ENCODE measurements around the gene SULT1A1.

Gene SULT1A1

GRCh38 chr16:28592979-28593553 is 16.8 kb downstream of the SULT1A1 start:
- no peak for DNase-seq (ENCODE audit: low read depth, low spot score)
- H3K9ac ChIP-seq (ENCODE audit: insufficient read length): no peak overlapping the region

DNA sequence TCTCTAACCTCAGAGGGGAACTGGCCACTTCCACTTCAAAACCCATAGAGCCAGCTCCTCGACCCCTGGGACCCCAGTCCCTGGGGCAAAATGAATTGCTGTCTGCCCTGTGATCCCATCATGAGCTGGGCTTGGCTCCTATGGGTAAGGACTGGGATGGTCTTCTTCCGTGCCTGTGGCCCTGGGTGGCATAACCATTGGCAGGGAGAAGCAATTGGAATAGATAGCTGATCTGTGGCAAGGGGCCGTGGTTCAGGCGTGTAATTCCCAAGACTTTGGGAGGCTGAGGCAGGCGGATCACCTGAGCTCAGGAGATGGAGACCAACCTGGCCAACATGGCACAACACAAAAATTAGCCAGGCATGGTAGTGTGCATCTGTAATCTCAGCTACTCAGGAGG is 17.3 kb downstream of the SULT1A1 start:
- DNase-seq (ENCODE audit: low read depth, low spot score): no peak
- TF ChIP-seq EZH2 (IDR thresholded peaks at IDR 0.05) (no peak), FOXP2 (optimal IDR thresholded peaks at IDR 0.05; ENCODE audit: control extremely low read depth, extremely low read length, insufficient read depth) (no peak), POLR2AphosphoS5 (IDR thresholded peaks at IDR 0.05; ENCODE audit: borderline replicate concordance, low read depth, low read length) (no peak)
- H3K9me3 ChIP-seq (ENCODE audit: low read depth, low read length): no peaks in the 10 kb centered on the region
- H3K27ac ChIP-seq: no peak overlapping the region
- no peaks in the 10 kb centered on the region; the same call in 1 of the 2 replicates for H3K36me3 ChIP-seq (ENCODE audit: insufficient read depth, low read length)
- H3K4me3 ChIP-seq: no peak overlapping the region
- no peak overlapping the region for H3K9ac ChIP-seq (ENCODE audit: insufficient read length)

More at GRCh38 chr16:28592979-28593553, 16.8 kb downstream of the SULT1A1 start:
- TF ChIP-seq EZH2 (IDR thresholded peaks at IDR 0.05) (no peak), FOXP2 (optimal IDR thresholded peaks at IDR 0.05; ENCODE audit: control extremely low read depth, extremely low read length, insufficient read depth) (no peak), POLR2AphosphoS5 (IDR thresholded peaks at IDR 0.05; ENCODE audit: borderline replicate concordance, low read depth, low read length) (no peak)
- no peak overlapping the region for H3K27ac ChIP-seq
- H3K4me3 ChIP-seq: no peak overlapping the region
- H3K36me3 ChIP-seq (ENCODE audit: insufficient read depth, low read length): no peaks in the 10 kb centered on the region; the same call in 1 of the 2 replicates
- H3K9me3 ChIP-seq (ENCODE audit: low read depth, low read length): no peaks in the 10 kb centered on the region

DNA sequence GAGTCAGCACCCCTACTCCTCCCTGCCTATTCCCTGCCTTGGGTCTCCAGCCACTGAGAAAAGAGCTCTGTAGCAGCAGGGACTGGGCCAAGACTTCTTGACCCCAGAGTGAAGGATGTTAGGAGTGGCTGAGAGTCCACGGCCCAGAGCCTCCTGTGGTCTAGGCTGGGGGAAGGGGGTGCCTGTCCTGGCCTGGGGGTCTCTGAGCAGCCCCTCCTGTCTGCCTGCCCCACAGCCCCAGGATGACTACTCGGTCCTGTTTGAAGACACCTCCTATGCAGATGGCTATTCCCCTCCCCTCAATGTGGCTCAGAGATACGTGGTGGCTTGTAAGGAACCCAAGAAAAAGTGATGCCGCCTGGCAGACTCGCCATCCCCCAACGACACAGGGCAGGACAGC is 18.5 kb downstream of the SULT1A1 start:
- Histone ChIP-seq H3K36me3 (ENCODE audit: insufficient read depth, low read length) (peaks cover 3% of the 10 kb centered on the region; the same call in 1 of the 2 replicates), H3K4me3 (no peak overlapping the region), H3K27ac (no peak overlapping the region), H3K9me3 (ENCODE audit: low read depth, low read length) (no peaks in the 10 kb centered on the region), H3K9ac (ENCODE audit: insufficient read length) (no peak overlapping the region)
- no peak for DNase-seq (ENCODE audit: low read depth, low spot score)
- TF ChIP-seq FOXP2 (optimal IDR thresholded peaks at IDR 0.05; ENCODE audit: control extremely low read depth, extremely low read length, insufficient read depth): no peak

GRCh38 chr16:28590384-28591340 is 19.2 kb downstream of the SULT1A1 start:
- Histone ChIP-seq H3K4me3 (no peak overlapping the region), H3K9me3 (ENCODE audit: low read depth, low read length) (no peaks in the 10 kb centered on the region), H3K9ac (ENCODE audit: insufficient read length) (no peak overlapping the region), H3K27ac (no peak overlapping the region), H3K36me3 (ENCODE audit: insufficient read depth, low read length) (peaks cover 6% of the 10 kb centered on the region; the same call in 1 of the 2 replicates)
- DNase-seq (ENCODE audit: low read depth, low spot score): no peak
- TF ChIP-seq POLR2AphosphoS5 (IDR thresholded peaks at IDR 0.05; ENCODE audit: borderline replicate concordance, low read depth, low read length) (no peak), EZH2 (IDR thresholded peaks at IDR 0.05) (no peak), FOXP2 (optimal IDR thresholded peaks at IDR 0.05; ENCODE audit: control extremely low read depth, extremely low read length, insufficient read depth) (no peak)

GRCh38 chr16:28589930-28590329 is 19.9 kb downstream of the SULT1A1 start:
- no peak for TF ChIP-seq POLR2AphosphoS5 (IDR thresholded peaks at IDR 0.05; ENCODE audit: borderline replicate concordance, low read depth, low read length)
- DNase-seq (ENCODE audit: low read depth, low spot score): no peak
- H3K36me3 ChIP-seq (ENCODE audit: insufficient read depth, low read length): peaks cover 7% of the 10 kb centered on the region; the same call in 1 of the 2 replicates
- H3K27ac ChIP-seq: no peak overlapping the region
- no peak overlapping the region for H3K4me3 ChIP-seq
- no peak overlapping the region for H3K9ac ChIP-seq (ENCODE audit: insufficient read length)
- no peaks in the 10 kb centered on the region for H3K9me3 ChIP-seq (ENCODE audit: low read depth, low read length)

DNA sequence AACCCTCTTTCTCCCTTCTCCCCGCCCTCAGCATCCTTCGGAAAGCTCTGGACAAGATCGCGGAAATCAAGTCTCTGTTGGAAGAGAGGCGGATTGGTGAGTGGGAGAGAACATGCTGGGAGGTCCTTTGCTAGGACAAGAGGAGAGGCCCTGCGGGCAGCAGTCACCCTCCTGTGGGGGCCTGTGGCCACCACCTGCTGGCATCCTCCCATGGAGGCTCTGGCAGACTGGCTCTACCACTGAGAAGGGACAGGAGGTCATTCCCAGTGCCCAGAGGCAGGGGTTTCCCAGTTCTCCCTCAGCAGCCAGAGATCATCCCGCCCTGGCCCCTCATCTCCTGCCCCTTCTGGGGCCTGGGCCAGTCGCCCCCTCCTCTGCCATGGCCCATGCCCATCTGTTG is 20.8 kb downstream of the SULT1A1 start:
- TF ChIP-seq FOXP2 (optimal IDR thresholded peaks at IDR 0.05; ENCODE audit: control extremely low read depth, extremely low read length, insufficient read depth): no peak
- Histone ChIP-seq H3K4me3 (no peak overlapping the region), H3K9ac (ENCODE audit: insufficient read length) (no peak overlapping the region), H3K27ac (no peak overlapping the region), H3K9me3 (ENCODE audit: low read depth, low read length) (no peaks in the 10 kb centered on the region), H3K36me3 (ENCODE audit: insufficient read depth, low read length) (peaks cover 7% of the 10 kb centered on the region; the same call in 1 of the 2 replicates)
- DNase-seq (ENCODE audit: low read depth, low spot score): no peak

DNA sequence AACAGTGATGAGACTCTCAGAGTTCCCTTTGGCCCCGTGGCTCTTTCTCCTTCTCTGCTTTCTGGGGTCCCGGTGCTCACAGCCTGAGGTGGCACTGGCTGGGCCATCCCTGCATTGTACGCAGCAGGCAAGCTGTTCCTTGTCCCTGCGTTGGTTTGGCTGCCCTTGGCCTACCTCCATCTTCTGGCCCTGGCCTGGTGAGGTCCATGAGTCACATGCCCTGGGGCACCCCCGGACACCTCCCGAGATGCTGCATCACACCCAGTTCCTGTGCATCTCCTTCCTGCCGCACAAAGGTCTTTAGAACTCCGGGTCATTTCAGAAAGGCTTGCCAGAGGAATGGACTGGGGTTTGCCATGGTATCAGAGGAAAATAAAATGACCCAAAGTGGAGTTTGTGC is 22.5 kb downstream of the SULT1A1 start:
- DNase-seq (ENCODE audit: low read depth, low spot score): no peak
- Histone ChIP-seq H3K27ac (no peak overlapping the region), H3K4me3 (no peak overlapping the region), H3K9me3 (ENCODE audit: low read depth, low read length) (no peaks in the 10 kb centered on the region), H3K9ac (ENCODE audit: insufficient read length) (no peak overlapping the region), H3K36me3 (ENCODE audit: insufficient read depth, low read length) (peaks cover 12% of the 10 kb centered on the region; the same call in 1 of the 2 replicates)
- TF ChIP-seq EZH2 (IDR thresholded peaks at IDR 0.05) (no peak), FOXP2 (optimal IDR thresholded peaks at IDR 0.05; ENCODE audit: control extremely low read depth, extremely low read length, insufficient read depth) (no peak), POLR2AphosphoS5 (IDR thresholded peaks at IDR 0.05; ENCODE audit: borderline replicate concordance, low read depth, low read length) (no peak)

- no peaks in the 10 kb centered on the region for H3K9me3 ChIP-seq (ENCODE audit: low read depth, low read length)
- no peak overlapping the region for H3K4me3 ChIP-seq
- no peak overlapping the region for H3K27ac ChIP-seq
- TF ChIP-seq POLR2AphosphoS5 (IDR thresholded peaks at IDR 0.05; ENCODE audit: borderline replicate concordance, low read depth, low read length) (no peak), EZH2 (IDR thresholded peaks at IDR 0.05) (no peak)
- peaks cover 17% of the 10 kb centered on the region; the same call in 1 of the 2 replicates for H3K36me3 ChIP-seq (ENCODE audit: insufficient read depth, low read length)
- no peak overlapping the region for H3K9ac ChIP-seq (ENCODE audit: insufficient read length)
- no peak for DNase-seq (ENCODE audit: low read depth, low spot score)
Observed at GRCh38 chr16:28586466-28586865, 23.4 kb downstream of the SULT1A1 start.
